Neutrophil (primary cell): ENCODE measurements around the gene IGSF9B.

ENCODE experiments used
- H3K27ac ChIP-seq: fragments of 200-600 bp; sonication (generic); 2 replicates; pipeline ENCODE4 v1.5.1; 2016; ENCODE audit warnings: mild to moderate bottlenecking, moderate library complexity
- H3K27me3 ChIP-seq: fragments of 200-600 bp; sonication (generic); 2 replicates; pipeline ENCODE4 v1.6.0; 2016; ENCODE audit warnings: mild to moderate bottlenecking
- H3K36me3 ChIP-seq: fragments of 200-600 bp; sonication (generic); 2 replicates; pipeline ENCODE4 v1.5.1; 2017
- H3K4me1 ChIP-seq, 2 experiments: fragments of 200-600 bp in 1 of 2; sonication (generic) in 1 of 2; 1 replicate in 1 of 2; 2 replicates in 1 of 2; pipeline versions ENCODE4 v1.5.1 to v1.6.1; 2013 to 2016; ENCODE audit warnings: low read depth in 1 of 2, low read length in 1 of 2, mild to moderate bottlenecking in 1 of 2, moderate library complexity in 1 of 2; ENCODE audit not compliant: control insufficient read depth in 1 of 2, insufficient read depth in 1 of 2
- H3K4me3 ChIP-seq, 2 experiments: fragments of 200-600 bp in 1 of 2; sonication (generic) in 1 of 2; 1 replicate in 1 of 2; 2 replicates in 1 of 2; pipeline ENCODE4 v1.5.1; 2013 to 2016; ENCODE audit warnings: low read depth in 1 of 2, low read length in 1 of 2, mild to moderate bottlenecking in 1 of 2, moderate library complexity in 1 of 2
- H3K9me3 ChIP-seq: fragments of 200-600 bp; sonication (generic); 2 replicates; pipeline ENCODE4 v1.5.1; 2016
- TF ChIP-seq, protein P1 (sequence below): fragments of 200-600 bp; sonication (generic); IDR thresholded peaks from 2 replicates; pipeline ENCODE4 v1.5.1; 2016; ENCODE audit warnings: antibody characterized with exemption

IGSF9B gene

DNA sequence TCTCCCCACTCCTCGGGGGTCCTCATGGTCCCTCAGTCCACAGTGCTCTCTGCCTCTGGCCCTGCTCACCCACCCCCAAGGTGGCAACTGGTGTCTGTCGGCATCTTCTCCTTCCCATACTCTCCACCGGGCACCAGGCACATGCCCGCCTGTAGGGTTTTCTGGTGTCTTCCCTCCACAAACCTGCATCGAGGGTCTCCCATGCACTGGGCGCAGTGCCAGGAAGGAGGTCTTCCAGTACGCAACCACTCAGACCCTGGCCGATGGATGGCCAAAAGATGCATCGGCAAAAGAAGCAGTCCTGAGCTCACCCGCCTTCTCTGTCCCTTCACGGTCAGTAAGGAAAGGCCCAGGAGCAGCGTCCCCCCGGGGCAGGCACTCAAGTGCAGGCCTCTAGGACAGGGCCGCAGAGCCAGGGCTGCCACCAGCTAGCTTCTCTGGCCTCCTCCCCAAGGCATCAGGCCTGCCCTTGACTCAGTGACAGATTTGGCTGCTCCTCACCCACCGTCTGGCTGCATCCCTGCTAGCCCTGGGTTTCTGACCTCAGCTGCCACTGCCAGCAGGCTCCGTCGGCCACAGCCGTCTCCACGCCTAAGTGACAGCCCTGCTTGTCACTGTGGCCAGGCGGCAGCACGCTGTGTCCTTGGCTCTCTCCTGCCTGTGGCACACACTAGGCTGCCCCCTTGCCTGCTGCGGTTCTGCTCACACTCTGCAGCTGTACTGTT lies 32.1 kb upstream of the IGSF9B start:
- TF ChIP-seq, protein P1, sequence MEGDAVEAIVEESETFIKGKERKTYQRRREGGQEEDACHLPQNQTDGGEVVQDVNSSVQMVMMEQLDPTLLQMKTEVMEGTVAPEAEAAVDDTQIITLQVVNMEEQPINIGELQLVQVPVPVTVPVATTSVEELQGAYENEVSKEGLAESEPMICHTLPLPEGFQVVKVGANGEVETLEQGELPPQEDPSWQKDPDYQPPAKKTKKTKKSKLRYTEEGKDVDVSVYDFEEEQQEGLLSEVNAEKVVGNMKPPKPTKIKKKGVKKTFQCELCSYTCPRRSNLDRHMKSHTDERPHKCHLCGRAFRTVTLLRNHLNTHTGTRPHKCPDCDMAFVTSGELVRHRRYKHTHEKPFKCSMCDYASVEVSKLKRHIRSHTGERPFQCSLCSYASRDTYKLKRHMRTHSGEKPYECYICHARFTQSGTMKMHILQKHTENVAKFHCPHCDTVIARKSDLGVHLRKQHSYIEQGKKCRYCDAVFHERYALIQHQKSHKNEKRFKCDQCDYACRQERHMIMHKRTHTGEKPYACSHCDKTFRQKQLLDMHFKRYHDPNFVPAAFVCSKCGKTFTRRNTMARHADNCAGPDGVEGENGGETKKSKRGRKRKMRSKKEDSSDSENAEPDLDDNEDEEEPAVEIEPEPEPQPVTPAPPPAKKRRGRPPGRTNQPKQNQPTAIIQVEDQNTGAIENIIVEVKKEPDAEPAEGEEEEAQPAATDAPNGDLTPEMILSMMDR = no peak
- Histone ChIP-seq H3K4me3 (no peak overlapping the region), H3K9me3 (no peaks in the 10 kb centered on the region), H3K36me3 (no peaks in the 10 kb centered on the region), H3K4me1 (no peaks in the 10 kb centered on the region), H3K27me3 (no peaks in the 10 kb centered on the region), H3K27ac (no peak overlapping the region)

DNA sequence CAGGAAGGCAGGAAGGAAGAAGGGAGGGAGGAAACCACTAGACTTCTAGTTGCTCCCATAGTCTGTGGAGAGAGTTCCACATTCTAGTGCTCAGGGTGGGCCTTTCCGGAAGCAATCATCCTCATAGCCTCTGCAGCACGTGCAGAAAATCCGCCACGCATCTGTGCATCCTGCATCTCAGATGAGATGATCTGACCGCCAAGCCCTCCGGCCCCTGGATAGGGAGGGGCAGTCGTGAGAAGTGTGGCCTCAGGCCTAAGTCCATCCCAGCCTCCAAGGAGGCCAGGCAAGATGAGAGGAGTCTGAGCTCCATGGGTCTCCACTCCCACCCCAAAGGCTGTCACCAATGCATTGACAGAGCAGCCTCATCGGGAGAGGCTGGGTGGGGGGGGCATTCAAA lies 30.4 kb upstream of the IGSF9B start:
- Histone ChIP-seq H3K27me3 (no peaks in the 10 kb centered on the region), H3K4me1 (no peaks in the 10 kb centered on the region), H3K9me3 (no peaks in the 10 kb centered on the region), H3K36me3 (no peaks in the 10 kb centered on the region), H3K27ac (no peak overlapping the region), H3K4me3 (no peak overlapping the region)
- TF ChIP-seq, protein P1 = no peak

DNA sequence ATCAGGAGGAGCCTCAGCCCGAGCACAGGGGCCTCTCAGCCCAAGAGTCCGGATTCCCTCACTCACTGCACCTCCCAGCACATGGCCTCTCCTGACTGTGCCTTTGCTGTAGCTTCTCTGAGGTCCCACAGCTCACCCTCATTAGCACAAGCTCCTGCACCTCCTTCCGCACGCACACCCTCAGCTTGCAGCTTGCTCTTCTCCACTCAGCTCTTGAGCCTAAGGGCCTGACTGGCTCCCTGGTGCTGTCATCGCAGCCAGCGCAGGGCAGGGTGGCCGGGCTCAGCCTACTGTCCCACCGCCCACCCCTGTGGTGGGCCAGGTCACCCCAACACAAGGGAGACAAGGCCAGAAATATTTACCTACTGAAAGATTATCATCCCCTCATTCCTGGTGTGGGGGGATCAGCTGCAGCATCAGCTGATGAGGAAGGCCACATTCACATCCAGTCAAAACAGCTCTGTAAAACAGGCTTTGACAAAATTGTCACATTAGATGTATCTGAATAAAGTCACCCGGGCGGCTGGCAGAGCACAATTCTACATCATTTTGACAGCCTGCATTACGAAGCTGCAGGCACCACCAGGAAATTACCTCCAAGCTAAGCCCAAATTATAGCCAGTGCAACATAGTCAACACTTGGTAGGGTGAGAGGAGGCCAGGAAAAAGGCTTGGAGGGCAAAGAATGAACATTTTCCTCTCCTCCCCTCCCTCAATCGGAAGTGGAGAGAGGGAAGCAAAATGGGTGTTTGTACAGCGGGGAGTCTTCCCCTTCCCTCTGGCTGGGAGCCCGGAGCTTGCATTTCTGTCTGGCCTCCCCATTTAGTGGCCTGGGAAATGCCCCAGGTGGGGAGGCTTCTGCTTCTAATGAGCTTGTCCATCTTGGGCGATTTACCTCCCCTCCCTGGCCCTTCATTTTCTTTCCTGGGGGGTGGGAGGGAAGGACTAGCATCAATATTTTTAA lies 29.5 kb upstream of the IGSF9B start:
- no peaks in the 10 kb centered on the region for H3K9me3 ChIP-seq

DNA sequence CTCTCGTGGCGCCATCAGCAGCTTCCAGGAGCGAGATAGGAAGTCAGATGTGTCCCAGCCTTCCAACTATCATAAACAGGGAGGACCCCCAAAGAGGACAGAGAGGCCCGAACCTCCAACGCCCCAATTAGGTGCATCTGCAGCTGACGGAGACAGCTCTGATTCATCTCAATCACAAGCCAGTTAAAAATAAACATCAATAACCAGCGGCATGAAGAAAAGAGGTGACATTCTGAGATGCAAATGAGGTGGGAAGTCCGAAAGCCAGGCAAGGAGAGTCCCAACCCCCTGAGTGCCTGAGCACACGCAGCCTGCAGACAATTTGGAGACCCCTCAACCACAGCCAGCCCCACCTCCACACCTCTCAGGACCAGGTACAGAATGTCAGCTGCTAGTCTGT lies 28.1 kb upstream of the IGSF9B start:
- Histone ChIP-seq H3K4me3 (no peak overlapping the region), H3K36me3 (no peaks in the 10 kb centered on the region), H3K9me3 (no peaks in the 10 kb centered on the region), H3K27ac (no peak overlapping the region), H3K27me3 (no peaks in the 10 kb centered on the region), H3K4me1 (no peaks in the 10 kb centered on the region)
- TF ChIP-seq, protein P1 = no peak

More for the DNA sequence above, 29.5 kb upstream of the IGSF9B start:
- H3K4me1 ChIP-seq = no peaks in the 10 kb centered on the region
- H3K4me3 ChIP-seq = no peak overlapping the region
- H3K36me3 ChIP-seq = no peaks in the 10 kb centered on the region
- TF ChIP-seq, protein P1 = no peak
- no peaks in the 10 kb centered on the region for H3K27me3 ChIP-seq
- H3K27ac ChIP-seq = no peak overlapping the region

DNA sequence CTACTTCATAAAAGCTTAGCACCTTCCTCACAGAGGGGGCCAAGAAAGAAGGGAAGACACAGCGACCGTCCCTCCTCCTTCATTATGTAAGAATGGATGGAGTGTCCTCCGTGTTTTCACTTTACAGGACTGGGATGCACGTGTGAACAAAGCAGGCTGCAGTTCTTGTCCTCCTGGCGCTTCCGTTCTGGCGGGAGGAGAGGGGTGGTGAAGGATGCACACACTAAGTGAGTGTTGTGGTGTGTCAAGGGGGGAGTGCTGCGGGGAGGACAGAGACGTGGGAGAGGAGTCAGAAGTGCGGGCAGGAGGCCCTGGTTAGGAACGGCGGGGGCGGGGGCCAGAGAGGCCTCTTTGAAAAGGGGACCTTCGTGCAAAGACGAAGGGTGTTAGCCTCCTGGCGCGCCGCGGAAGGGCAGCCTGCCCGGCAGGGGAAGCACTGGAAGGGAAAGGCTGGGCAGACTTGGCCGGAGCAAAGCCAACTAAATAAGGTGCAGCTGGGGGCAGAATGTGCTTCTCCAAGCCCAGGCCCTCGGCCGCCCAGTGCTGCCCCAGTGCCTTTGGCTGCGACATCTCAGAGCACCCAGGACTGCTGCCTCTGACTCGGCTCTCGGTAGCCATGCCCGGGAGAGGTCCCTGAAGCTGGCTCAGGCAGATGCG lies 27.0 kb upstream of the IGSF9B start:
- TF ChIP-seq, protein P1 = no peak
- Histone ChIP-seq H3K27me3 (no peaks in the 10 kb centered on the region), H3K9me3 (no peaks in the 10 kb centered on the region), H3K36me3 (no peaks in the 10 kb centered on the region), H3K4me1 (no peaks in the 10 kb centered on the region), H3K27ac (no peak overlapping the region), H3K4me3 (no peak overlapping the region)
